Measurements from ENCODE around the gene SCTR.

The SCTR gene

GRCh38 chr2:119473621-119474370, 50.5 kb downstream of the SCTR start:
- no peak for TF ChIP-seq CTCF (IDR thresholded peaks at IDR 0.05; ENCODE audit: low read length)
- no peak for TF ChIP-seq EZH2 (optimal IDR thresholded peaks at IDR 0.05; ENCODE audit: low read depth, low read length)
- TF ChIP-seq EZH2phosphoT487 (IDR thresholded peaks at IDR 0.05; ENCODE audit: low read length): no peak
- no peak for DNase-seq
- Histone ChIP-seq H3K4me1 (ENCODE audit: low read length) (no peaks in the 10 kb centered on the region; the same call in 1 of the 2 replicates), H3K9ac (ENCODE audit: low read length) (no peak overlapping the region), H3F3A (ENCODE audit: insufficient read depth, low read length) (no peaks in the 10 kb centered on the region), H3K9me2 (replicated peaks; ENCODE audit: insufficient read depth, low read length) (no peaks in the 10 kb centered on the region), H3K79me2 (ENCODE audit: low read length) (no peaks in the 10 kb centered on the region), H3K4me3 (ENCODE audit: low read length) (no peak overlapping the region), H3K4me2 (ENCODE audit: low read depth, low read length) (no peak overlapping the region), H3K36me3 (replicated peaks; ENCODE audit: insufficient read depth, low read length) (no peaks in the 10 kb centered on the region), H2AFZ (ENCODE audit: low read length) (no peak overlapping the region), H4K20me1 (ENCODE audit: insufficient read depth, low read length) (no peaks in the 10 kb centered on the region), H3K27ac (ENCODE audit: low read length) (no peak overlapping the region), H3K27me3 (replicated peaks; ENCODE audit: insufficient read depth, low read length) (no peaks in the 10 kb centered on the region), H3K9me3 (replicated peaks; ENCODE audit: insufficient read depth, low read length) (no peaks in the 10 kb centered on the region)

GRCh38 chr2:119472749-119473148, 51.5 kb downstream of the SCTR start:
- Histone ChIP-seq H3K4me1 (ENCODE audit: low read length) (no peaks in the 10 kb centered on the region; the same call in 1 of the 2 replicates), H3K36me3 (replicated peaks; ENCODE audit: insufficient read depth, low read length) (no peaks in the 10 kb centered on the region), H3K4me2 (ENCODE audit: low read depth, low read length) (no peak overlapping the region), H3K27me3 (replicated peaks; ENCODE audit: insufficient read depth, low read length) (no peaks in the 10 kb centered on the region), H4K20me1 (ENCODE audit: insufficient read depth, low read length) (no peaks in the 10 kb centered on the region), H3F3A (ENCODE audit: insufficient read depth, low read length) (no peaks in the 10 kb centered on the region), H3K79me2 (ENCODE audit: low read length) (no peaks in the 10 kb centered on the region), H3K9ac (ENCODE audit: low read length) (no peak overlapping the region), H3K9me2 (replicated peaks; ENCODE audit: insufficient read depth, low read length) (no peaks in the 10 kb centered on the region), H3K4me3 (ENCODE audit: low read length) (no peak overlapping the region), H3K9me3 (replicated peaks; ENCODE audit: insufficient read depth, low read length) (no peaks in the 10 kb centered on the region), H3K27ac (ENCODE audit: low read length) (no peak overlapping the region), H2AFZ (ENCODE audit: low read length) (no peak overlapping the region)
- TF ChIP-seq CTCF (IDR thresholded peaks at IDR 0.05; ENCODE audit: low read length): no peak
- no peak for TF ChIP-seq EZH2phosphoT487 (IDR thresholded peaks at IDR 0.05; ENCODE audit: low read length)
- no peak for TF ChIP-seq EZH2 (optimal IDR thresholded peaks at IDR 0.05; ENCODE audit: low read depth, low read length)
- no peak for DNase-seq

- no peaks in the 10 kb centered on the region for H3K36me3 ChIP-seq (replicated peaks; ENCODE audit: insufficient read depth, low read length)
- no peak overlapping the region for H3K4me3 ChIP-seq (ENCODE audit: low read length)
- no peak overlapping the region for H3K27ac ChIP-seq (ENCODE audit: low read length)
- no peaks in the 10 kb centered on the region for H3K4me1 ChIP-seq (ENCODE audit: low read length)
- H3K27me3 ChIP-seq (replicated peaks; ENCODE audit: insufficient read depth, low read length): no peaks in the 10 kb centered on the region
- H3F3A ChIP-seq (ENCODE audit: insufficient read depth, low read length): no peaks in the 10 kb centered on the region
- H3K4me2 ChIP-seq (ENCODE audit: low read depth, low read length): no peak overlapping the region
- H3K9me3 ChIP-seq (replicated peaks; ENCODE audit: insufficient read depth, low read length): no peaks in the 10 kb centered on the region
- no peaks in the 10 kb centered on the region for H3K9me2 ChIP-seq (replicated peaks; ENCODE audit: insufficient read depth, low read length)
- H2AFZ ChIP-seq (ENCODE audit: low read length): no peak overlapping the region
- H3K79me2 ChIP-seq (ENCODE audit: low read length): no peaks in the 10 kb centered on the region
- TF ChIP-seq EZH2phosphoT487 (IDR thresholded peaks at IDR 0.05; ENCODE audit: low read length) (no peak), CTCF (IDR thresholded peaks at IDR 0.05; ENCODE audit: low read length) (no peak), EZH2 (optimal IDR thresholded peaks at IDR 0.05; ENCODE audit: low read depth, low read length) (no peak)
- H3K9ac ChIP-seq (ENCODE audit: low read length): no peak overlapping the region
- H4K20me1 ChIP-seq (ENCODE audit: insufficient read depth, low read length): no peaks in the 10 kb centered on the region
- DNase-seq: no peak
Observed at GRCh38 chr2:119469661-119470297, 54.5 kb downstream of the SCTR start.
